Eye (tissue), 1 donor: ENCODE data around the gene ACR.

ENCODE experiments used
- DNase-seq: peaks from one replicate; pipeline ENCODE4 v3.0.0-alpha.2; 2015

The ACR gene

DNA sequence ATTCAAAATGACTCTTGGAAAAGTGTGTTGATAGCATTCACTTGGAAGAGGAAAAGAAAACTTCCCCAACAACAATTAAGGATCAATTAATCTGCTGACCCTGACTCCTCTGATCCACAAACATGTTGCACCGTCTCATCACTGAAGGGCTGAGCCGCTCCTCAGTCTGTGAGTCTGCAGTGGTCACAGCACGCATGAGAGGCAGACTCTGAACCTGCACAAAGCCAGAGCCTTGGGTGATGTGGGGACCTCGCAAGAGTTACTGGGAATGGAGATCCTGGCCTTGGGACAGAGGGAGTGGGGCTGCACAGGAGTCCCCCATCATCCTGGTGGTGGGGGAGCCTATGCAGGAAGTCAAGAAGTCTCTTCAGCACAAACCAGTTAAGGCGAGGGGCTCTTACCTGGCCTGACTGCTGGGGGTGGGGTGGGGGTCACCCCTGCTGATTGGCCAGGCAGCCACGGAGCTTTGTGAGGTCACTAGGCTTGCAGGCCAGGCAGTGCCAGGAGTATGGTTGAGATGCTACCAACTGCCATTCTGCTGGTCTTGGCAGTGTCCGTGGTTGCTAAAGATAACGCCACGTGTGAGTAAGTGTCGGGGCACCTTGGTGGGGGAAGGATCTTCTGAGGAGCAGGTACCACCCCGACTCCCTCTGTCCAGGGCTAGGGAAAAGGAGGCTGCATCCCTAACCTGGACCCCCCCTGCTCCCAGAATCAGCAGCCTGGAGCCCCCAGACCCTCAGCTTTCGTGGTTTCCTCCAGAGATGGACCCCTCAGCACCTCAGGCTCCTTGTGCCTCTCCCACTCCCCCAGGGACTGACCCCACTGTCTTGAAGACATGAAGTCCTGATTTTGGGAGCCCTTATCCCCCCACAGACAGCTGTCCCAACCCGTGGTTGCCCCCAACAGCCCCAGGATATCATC, at the start of gene ACR:
ACR (plus strand) TSS at position 477 of the 921 bp plus-strand sequence; CDS start at position 509, 32 bp downstream.
- DNase-seq = no peak

DNA sequence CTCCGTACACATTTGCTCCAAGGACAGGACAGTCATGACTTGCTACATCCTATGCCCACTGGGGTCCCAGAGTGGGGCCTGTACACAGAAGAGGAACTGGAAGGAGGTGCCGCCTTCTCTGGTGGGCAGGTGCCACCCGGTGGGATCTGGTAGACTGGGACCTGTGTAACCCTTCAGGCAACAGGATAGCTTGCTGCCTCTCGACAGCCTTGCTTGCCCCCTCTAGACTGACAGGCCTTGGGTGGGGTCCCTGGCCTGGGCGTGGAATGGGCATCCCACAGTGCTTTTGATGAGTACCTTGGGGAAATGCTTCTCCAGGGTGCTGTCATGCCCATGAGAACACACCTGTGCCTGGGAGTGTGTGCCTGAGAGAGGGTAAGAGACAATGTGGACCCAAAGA, 49.6 kb upstream of the ACR start:
- DNase-seq = no peak

DNA sequence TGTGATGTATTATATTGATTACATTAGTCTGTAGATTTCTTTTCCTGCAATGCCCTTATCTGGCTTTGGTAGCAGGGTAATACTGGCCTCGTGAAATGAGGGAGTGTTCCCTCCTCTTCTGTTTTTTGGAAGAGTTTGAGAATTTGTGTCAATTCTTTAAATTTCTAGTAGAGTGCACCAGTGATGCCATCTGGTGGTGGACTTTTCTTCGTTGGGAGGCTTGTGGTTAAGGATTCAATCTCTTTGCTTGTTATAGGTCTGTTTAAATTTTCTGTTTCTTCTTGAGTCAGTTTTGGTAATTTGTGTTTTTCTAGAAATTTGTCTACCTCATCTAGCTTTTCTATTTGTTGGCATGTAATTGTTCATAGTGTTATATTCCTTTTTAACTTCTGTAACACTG, 46.5 kb upstream of the ACR start:
- DNase-seq = peak; percentile 37

DNA sequence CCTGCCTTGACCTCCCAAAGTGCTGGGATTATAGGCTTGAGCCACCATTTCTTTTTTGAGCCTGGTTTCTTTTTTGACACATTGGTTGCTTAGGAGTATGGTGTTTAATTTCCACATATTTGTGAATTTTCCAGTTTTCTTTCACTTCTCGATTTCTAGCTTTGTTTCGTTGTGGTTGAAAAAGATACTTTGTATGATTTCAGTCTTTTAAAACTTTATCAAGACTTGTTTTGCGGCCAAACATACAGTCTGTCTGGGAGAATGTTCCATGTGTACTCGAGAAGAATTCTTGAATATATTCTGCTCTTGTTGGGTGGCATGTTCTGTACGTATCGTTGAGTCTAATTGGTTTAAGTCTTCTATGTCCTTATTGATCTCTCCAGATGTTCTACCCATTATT, 44.5 kb upstream of the ACR start:
- DNase-seq = no peak

DNA sequence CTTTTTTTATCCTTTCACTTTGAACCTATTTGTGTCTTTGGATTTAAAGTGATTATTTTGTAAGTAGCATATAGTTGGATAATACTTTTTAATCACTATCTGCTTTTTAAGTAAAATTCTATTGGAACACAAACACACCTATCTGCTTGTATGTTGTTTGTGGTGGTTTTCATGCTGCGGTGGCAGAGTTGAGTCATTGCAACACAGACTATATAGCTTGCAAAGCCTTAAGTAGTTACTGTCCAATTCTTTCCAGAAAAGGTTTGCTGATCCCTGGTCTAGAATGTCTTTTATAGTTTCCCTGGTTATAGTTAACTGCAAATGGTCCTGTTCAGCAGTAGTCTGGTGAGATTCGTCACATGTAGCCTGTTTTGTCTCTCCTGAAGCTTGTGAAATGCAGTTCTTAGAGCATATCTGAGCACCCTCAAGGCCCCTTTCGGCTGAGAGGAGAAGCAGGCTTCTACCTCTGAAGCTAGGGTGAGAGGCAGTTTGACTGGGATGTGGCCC, 43.9 kb upstream of the ACR start:
- DNase-seq = no peak

DNA sequence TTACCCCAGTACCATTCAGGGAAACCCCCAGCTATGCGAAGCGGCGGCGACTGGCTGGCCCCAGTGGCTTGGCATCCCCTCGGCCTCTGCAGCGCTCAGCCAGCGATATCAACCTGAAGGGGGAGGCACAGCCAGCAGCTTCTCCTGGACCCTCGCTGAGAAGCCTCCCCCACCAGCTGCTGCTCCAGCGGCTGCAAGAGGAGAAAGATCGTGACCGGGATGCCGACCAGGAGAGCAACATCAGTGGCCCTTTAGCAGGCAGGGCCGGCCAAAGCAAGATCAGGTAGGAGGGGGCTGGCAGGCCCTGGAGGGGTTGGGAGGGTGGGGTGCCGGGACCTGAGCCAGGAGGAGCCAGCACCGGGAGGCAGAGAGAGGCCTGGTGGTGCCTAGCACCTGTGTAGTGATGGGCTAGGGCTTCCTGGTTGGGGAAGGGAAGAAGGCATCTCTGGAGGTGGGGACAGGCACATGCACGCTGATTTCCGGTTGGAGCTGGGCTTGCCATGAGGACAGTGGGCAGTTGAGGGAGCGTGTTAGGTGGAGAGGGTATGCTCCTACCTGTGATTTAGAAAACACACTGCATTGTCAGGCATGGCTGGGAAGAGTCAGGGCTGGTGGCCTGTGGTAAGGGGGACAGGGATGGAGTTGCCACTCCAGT, 43.1 kb upstream of the ACR start:
- DNase-seq = no peak

DNA sequence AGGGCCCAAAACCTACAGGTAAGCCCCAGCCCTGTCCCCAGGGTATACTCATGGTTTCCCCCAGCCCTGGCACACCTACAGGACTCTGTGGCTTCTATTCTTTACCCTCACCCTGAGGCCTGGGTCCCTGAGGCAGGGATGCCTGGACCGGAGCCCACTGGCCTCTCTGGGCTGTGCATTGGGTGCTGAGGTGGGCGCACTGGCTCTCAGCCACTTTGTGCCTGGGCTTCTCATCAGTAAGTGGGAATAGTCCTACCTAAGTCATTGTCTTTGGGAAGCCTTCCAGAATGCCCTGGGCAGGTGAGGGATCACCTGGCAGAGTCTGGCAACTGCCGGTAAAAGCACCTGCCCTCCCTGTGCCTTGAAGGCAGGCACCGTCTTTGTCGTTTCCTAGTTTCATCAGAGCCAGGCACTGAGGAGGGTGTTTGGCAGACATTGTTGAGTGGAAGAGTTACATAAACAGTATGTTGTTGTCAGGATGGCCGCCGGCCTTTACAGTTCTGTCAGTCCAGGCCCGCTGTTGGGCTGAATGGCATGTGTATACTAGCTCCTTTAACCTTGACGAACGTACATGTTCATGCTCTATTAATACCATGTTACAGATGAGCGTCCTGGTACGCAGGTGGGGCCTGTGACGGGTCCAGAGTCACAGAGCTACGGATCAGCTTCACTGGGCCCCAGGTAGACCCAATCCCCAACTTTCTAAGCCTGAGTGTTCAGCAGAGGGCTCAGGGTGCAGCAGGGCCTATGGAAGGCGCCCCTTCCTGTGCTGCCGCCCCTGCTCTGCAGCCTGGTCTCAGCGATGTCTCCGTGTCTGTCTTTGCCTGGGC, 42.4 kb upstream of the ACR start:
- no peak for DNase-seq

DNA sequence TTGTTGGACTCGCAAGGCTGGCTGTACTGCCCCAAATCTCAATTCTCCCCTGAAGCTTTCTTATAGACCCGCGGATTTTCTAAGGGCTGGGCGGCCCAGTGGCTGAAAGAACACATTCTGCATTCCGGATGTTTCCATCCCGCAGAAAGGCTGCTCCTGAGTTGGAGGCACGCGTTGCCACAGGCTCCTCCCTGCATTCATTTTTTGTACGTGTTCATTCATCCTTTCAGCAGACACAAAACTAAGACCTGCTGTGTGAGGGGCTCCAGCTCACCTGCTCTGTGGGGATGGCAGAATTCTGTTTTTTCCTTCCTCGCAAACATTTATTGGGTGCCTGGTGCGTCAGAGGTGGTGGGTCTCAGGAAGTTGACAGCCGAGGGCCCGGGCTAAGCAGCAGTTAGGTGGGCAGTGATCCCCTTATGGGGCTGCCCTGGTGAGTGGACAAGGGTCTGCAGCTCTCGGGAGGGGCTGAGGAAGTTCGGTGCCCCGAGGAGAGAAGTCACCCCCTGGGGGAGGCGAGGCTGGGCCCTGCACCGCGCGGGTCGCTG, 41.7 kb upstream of the ACR start:
- DNase-seq = no peak

DNA sequence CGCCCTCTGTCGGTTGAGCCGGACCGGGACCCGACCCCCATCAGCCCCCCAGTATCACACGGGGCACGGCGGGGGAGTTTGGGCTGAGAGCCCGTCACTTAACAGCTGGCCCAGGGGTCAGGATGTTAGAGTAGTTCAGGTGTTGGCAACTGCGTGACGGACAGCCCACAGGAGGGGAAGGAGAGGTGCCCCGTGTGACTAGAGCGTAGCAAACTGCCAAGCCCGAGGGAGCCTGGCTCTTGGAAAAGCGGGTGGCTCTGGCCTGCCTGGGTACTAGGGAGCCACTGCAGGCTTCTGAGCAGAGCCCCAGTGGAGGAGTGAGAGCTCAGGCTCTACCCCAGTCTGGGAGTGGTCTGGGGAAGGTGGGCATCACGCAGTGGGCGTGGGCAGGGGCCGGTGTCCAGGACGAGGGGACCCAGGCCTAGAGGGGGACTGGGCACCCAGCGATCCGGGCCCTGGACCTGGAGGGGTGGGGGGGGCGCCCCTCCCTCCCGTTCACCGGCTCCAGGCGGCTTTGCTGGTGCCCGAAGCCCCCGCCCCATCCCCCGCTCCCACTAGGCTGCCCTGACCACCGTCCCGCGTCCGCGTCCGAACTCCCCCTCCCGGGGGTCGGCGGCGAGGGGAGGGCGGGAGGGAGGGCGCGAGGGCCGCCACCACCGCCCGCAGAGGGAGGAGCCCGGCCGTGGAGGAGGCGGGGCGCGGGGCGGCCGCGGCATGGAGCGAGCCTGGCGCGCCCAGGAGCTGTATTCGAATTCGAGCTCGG, 41.0 kb upstream of the ACR start:
- peak; percentile 58 for DNase-seq

DNA sequence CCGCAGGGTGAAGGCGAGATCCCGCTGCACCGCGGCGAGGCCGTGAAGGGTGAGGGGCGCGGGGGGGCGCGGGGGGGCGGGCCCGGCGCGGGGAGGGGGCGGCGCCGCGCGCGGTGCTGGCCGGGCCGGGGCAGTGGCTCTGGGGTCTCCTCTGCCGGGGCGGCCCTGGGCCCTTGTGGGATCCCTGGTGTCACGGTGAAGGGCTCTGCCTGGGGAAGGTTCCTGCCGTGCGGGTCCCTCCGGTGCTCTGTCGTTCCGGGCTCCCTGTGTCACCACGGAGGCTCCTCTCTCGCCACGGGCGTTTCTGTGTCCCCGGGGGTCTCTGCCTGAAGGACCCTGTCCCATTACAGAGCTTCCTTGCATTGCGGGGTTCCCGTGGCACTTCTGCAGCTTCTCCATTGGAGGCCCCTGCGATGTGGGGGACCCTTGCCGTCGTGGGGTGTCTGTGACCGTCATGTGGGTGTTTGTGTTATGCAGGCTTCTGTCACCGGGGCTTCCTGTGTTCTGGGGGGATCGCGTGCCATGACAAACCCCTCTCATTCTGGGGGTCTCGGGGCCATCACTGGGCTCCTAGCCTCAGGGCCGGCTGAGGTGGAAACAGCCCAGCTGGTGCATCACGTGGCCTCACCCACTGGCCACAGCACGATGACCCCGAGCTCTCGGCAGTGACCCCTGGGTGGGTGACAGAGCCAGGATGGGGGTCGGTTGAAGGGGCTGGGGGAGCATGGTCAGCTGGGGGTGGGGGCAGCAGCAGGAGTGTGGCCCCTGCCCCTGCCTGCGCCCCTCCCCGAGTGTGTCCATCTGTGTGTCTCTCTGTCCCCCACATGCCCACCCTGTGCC, 40.1 kb upstream of the ACR start:
- peak; percentile 21 for DNase-seq

DNA sequence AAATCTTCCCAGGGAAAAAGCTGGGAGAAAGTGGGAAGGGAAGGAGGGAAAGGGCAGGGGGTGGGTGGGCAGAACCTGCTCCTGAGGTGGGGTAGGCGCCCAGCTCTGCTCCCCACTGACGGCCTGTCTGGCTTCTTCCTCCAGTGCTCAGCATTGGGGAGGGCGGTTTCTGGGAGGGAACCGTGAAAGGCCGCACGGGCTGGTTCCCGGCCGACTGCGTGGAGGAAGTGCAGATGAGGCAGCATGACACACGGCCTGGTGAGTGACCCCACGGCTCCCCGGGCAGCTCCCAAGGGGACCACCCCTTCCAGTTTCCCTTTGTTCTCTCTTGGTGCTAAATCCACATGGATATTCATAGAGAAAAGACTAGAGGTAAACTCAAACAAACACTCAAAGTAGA, 39.5 kb upstream of the ACR start:
- DNase-seq = no peak

DNA sequence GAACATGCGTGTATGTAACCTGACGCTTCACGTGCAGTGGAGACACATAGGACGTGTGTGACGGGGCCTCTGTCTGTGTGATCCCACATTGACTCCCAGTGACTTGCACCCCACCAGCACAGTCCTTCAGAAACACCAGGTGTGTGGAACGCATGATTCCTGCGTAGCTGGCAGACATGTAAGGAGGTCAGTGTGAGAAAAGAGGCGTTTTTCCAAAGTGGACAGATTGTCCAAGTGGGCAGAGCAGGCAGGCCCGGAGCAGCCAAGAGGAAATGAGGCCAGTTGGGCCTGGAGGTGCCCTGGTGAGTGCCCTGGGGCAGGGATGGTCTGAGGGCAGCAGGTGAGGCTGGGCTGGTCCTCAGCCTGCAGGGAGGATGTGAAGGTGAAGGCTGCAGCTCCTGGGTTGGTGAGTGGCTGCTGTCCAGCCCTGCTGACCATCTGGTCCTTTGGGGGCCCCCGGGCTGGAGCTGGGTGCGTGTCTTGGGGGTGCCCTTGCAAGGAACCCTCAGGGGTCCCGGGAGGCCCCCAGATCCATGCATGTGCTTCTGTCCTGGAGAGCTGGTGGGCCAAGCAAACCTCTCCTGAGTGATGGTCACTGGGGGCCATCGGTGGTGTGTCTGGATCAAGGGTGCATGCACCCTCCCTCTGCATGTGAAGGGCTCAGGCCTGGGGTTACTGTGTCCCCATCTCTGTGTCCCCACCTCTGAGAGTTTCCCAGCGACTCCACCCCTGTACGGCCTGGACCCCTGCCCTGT, 38.8 kb upstream of the ACR start:
- no peak for DNase-seq

DNA sequence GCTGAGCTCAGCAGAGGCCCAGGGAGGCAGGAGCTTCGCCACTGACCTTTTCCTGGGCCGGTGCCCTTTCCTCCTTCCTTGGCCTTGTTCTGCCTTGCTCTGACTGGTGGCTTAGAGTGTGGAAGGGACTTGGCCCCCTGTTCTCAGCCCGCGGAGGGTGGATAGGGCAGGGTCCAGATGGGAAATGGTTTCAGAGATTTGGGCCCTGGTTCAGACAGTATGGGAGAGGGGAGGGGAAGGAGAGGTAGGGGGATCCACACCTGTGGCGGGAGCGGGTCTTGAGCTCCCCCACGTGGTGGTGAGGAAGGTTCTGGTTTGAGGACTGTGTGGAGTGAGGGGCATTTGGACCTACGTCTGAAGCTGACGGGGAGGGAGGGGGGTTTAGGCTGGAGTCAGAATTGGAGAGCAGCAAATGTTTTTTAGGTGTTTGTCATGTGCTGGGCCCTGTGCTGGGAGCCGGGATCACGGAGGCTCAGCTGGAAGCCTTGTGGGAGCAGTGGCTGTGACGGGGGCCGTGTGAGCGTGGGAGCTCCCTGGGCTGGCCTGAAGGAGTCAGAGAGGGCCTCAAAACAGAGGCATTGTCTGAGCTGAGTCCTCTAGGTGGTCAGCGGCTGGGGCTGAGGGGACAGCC, 38.1 kb upstream of the ACR start:
- no peak for DNase-seq

DNA sequence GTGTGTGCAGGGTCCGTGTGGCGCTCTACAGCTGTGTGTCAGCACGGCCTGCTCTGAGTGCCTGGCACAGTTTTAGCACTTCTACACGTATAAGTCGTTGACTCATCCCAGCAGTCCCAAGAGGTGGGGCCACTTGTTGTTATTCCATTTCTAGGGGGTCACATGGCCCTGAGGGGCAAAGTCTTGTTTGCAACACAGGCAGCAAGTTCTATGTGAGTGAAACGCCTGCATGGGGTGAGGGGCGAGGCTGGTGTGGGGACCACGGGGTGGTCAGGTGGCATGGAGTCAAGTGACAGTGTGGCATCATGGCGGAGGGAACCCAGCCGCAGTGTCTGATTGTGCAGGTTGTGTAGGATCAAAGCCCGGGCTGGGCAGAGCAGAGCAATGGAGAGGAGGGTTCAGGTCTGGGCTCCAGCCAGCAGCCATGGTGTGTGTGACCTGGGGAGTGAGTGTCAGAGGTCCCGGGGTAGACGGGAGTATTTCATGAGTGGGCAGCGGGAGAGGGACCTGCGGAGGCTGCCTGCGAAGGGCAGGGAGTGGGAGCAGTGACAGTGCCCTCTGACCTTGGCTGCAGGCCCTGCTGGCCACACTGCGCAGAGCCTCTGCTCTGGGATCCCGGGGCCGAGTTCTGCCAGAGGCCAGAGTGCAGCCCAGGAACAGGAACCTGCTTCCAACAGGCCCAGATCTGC, 37.5 kb upstream of the ACR start:
- DNase-seq = no peak

DNA sequence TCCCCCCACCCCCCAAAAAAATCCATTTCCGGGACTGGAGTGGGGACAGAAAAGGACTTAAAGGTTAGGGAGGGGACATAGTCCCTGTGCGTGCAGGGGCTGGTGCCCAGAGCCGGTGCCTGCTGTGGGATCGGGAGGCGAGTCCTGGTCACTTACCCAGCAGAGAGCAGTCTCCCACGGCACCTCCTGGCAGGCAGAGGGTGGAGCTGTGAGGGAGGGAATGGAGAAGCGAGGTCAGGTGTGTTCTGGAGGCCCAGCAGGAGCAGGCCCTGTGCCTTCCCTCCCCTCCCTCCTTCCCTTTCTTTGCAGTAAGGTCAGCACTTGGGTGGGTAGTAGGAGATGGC, 37.0 kb upstream of the ACR start:
- no peak for DNase-seq

DNA sequence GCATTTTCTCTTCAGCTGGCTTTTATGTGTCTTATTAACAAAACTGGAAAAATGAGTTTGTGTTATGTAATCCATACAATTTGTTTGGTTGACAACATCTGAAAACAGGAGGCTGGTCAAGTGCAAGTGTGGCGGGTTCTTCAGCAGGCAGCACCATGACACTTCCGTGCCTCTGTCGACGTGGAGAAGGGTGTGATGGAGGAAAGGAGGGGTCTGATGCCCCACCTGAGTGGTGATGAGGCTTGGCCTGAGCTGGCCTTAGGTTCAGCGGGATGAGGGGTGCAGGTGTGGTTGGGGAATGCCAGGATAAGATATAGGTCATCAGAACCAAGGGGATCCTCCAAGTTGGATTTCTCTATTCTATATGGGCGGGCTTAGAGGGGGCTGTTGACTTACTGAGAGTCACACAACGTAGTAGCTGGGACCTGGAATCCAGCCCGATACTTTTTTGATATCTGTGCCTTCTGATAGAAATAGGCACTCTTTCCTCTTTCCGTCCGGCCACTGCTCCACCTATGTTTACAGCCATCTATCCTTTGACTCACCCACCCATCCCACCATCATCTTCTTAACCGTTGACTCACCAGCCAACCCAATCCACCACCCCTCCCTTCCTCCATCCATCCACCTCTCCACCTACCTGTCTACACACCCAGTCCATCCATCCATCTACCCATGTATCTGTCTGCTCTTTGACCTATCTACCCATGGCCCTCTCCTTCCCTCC, 36.4 kb upstream of the ACR start:
- no peak for DNase-seq

DNA sequence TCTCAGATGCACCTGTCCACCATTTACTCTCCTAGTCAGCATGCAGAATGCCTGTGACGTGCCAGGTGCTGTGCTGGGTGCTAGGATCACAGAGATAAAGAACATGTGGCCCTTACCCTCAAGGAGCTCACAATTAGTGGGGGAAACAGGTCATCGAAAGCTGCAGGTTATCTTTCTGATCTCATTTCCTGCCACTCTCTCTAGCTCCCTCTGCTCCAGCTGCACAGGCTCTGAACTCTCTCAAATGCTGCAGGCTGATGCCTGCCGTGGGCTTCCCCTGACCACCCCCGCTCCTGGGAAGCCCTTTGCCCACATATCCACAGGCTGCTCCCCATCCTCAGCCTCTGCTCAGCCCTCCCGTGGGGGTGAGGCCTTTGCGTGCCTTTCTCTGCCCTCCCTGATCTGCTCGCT, 35.7 kb upstream of the ACR start:
- no peak for DNase-seq
